ENCODE results near the gene CACNB3.

DNA sequence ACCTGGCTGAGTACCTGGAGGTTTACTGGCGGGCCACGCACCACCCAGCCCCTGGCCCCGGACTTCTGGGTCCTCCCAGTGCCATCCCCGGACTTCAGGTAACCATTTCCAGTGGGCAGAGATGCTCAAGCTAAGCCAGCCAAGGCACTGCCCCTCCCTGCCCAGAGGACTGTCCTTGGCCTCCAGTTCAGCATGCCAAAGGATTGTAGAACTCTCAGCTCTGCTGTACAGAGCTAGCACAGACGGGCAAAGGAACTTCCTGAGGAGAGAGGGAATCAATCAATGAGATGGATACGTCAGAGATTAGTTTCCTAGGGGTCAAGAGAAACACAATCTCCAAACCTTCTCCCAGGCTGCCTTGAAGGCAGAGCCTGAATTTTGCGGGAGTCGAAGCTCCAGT, 8.7 kb downstream of the CACNB3 start:
- TF ChIP-seq, protein P1, sequence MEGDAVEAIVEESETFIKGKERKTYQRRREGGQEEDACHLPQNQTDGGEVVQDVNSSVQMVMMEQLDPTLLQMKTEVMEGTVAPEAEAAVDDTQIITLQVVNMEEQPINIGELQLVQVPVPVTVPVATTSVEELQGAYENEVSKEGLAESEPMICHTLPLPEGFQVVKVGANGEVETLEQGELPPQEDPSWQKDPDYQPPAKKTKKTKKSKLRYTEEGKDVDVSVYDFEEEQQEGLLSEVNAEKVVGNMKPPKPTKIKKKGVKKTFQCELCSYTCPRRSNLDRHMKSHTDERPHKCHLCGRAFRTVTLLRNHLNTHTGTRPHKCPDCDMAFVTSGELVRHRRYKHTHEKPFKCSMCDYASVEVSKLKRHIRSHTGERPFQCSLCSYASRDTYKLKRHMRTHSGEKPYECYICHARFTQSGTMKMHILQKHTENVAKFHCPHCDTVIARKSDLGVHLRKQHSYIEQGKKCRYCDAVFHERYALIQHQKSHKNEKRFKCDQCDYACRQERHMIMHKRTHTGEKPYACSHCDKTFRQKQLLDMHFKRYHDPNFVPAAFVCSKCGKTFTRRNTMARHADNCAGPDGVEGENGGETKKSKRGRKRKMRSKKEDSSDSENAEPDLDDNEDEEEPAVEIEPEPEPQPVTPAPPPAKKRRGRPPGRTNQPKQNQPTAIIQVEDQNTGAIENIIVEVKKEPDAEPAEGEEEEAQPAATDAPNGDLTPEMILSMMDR (IDR thresholded peaks at IDR 0.05) = no peak
- no peak for TF ChIP-seq ZFX (IDR thresholded peaks at IDR 0.05; ENCODE audit: borderline replicate concordance)

Measured in 22Rv1 (cell line).